Mesendoderm (in vitro differentiated cells): ENCODE measurements around the gene NHSL2.

Experiments used
- DNase-seq: peaks from one replicate; pipeline ENCODE4 v3.0.0; 2013
- H2AK5ac ChIP-seq: 2 replicates; pipeline ENCODE4 v1.6.1; 2013; ENCODE audit warnings: low read length, inconsistent platforms
- H2BK120ac ChIP-seq: 2 replicates; pipeline ENCODE4 v1.6.1; 2013; ENCODE audit warnings: low read depth, mild to moderate bottlenecking, low read length, moderate library complexity, mixed read lengths
- H2BK15ac ChIP-seq: replicated peaks from 2 replicates; pipeline ENCODE4 v1.6.1; 2013; ENCODE audit warnings: low read depth, mild to moderate bottlenecking, moderate library complexity
- H2BK5ac ChIP-seq: 2 replicates; pipeline ENCODE4 v1.6.1; 2013; ENCODE audit warnings: low read length, inconsistent platforms
- H3K18ac ChIP-seq: 2 replicates; pipeline ENCODE4 v1.6.1; 2013; ENCODE audit warnings: mild to moderate bottlenecking, low read length, mixed read lengths
- H3K23ac ChIP-seq: one replicate; pipeline ENCODE4 v1.6.1; 2013; ENCODE audit warnings: low read length
- H3K27ac ChIP-seq: 2 replicates; pipeline ENCODE4 v1.5.1; 2013; ENCODE audit warnings: low read depth, mild to moderate bottlenecking, inconsistent platforms, low read length, moderate library complexity
- H3K27me3 ChIP-seq: 2 replicates; pipeline ENCODE4 v1.6.1; 2013; ENCODE audit warnings: low read length, control low read depth, mild to moderate bottlenecking, inconsistent platforms; ENCODE audit not compliant: insufficient read depth, poor library complexity
- H3K36me3 ChIP-seq: 2 replicates; pipeline ENCODE4 v1.6.1; 2013; ENCODE audit warnings: low read length, inconsistent platforms; ENCODE audit not compliant: control insufficient read depth, insufficient read depth
- H3K4ac ChIP-seq: one replicate; pipeline ENCODE4 v1.6.1; 2013; ENCODE audit warnings: low read depth, mild to moderate bottlenecking, low read length, moderate library complexity
- H3K4me1 ChIP-seq: 2 replicates; pipeline ENCODE4 v1.6.1; 2013; ENCODE audit warnings: low read depth, low read length, inconsistent platforms; ENCODE audit not compliant: control insufficient read depth
- H3K4me2 ChIP-seq: 2 replicates; pipeline ENCODE4 v1.6.1; 2013; ENCODE audit warnings: low read length
- H3K4me3 ChIP-seq: 2 replicates; pipeline ENCODE4 v1.5.1; 2013; ENCODE audit warnings: mild to moderate bottlenecking, low read length
- H3K56ac ChIP-seq: one replicate; pipeline ENCODE4 v1.6.1; 2013; ENCODE audit warnings: low read length
- H3K79me1 ChIP-seq: 2 replicates; pipeline ENCODE4 v1.6.1; 2013; ENCODE audit warnings: low read length, inconsistent platforms
- H3K79me2 ChIP-seq: 2 replicates; pipeline ENCODE4 v1.6.1; 2013; ENCODE audit warnings: mild to moderate bottlenecking, low read length; ENCODE audit not compliant: control insufficient read depth, insufficient read depth
- H3K9ac ChIP-seq: 2 replicates; pipeline ENCODE4 v1.6.1; 2013; ENCODE audit warnings: low read length, inconsistent platforms
- H4K5ac ChIP-seq: one replicate; pipeline ENCODE4 v1.6.1; 2013; ENCODE audit warnings: low read length
- H4K8ac ChIP-seq: one replicate; pipeline ENCODE4 v1.6.1; 2013; ENCODE audit warnings: low read depth, mild to moderate bottlenecking, control low read depth, low read length, moderate library complexity
- WGBS: extraction: QIAGEN DNeasy Blood & Tissue Kit; methylation state at CpG from one replicate; pipeline ENCODE4 v1.1.7; 2013; ENCODE audit warnings: low lambda C conversion rate, missing lambda C conversion rate; ENCODE audit not compliant: insufficient coverage; ENCODE audit errors: extremely low coverage; 5-methylcytosine and 5-hydroxymethylcytosine counted together

The NHSL2 gene

GRCh38 chrX:71923516-71923915 lies 12.9 kb downstream of the NHSL2 start:
- Histone ChIP-seq H2BK15ac (no peak overlapping the region), H3K4me1 (no peaks in the 10 kb centered on the region), H2BK120ac (no peak overlapping the region), H3K27ac (no peak overlapping the region), H2BK5ac (no peak overlapping the region), H4K8ac (no peak overlapping the region), H3K27me3 (no peaks in the 10 kb centered on the region), H3K4ac (no peak overlapping the region), H3K79me2 (no peaks in the 10 kb centered on the region), H3K4me2 (no peak overlapping the region), H3K18ac (no peak overlapping the region), H3K36me3 (no peaks in the 10 kb centered on the region), H3K23ac (no peak overlapping the region), H2AK5ac (no peak overlapping the region), H3K9ac (no peak overlapping the region), H3K56ac (no peak overlapping the region), H3K4me3 (no peak overlapping the region), H3K79me1 (no peaks in the 10 kb centered on the region), H4K5ac (no peak overlapping the region)
- no peak for DNase-seq
- no CpG with 5 or more reads among the region's 3 CpGs for WGBS

- H3K18ac ChIP-seq: no peak overlapping the region
- H3K4me1 ChIP-seq: no peaks in the 10 kb centered on the region
- H3K79me1 ChIP-seq: no peaks in the 10 kb centered on the region
- no peak overlapping the region for H2BK5ac ChIP-seq
- DNase-seq: no peak
- H3K27ac ChIP-seq: no peak overlapping the region
- no peak overlapping the region for H3K56ac ChIP-seq
- H3K4ac ChIP-seq: no peak overlapping the region
- H2BK15ac ChIP-seq: no peak overlapping the region
- H3K23ac ChIP-seq: no peak overlapping the region
- no CpG with 5 or more reads among the region's 7 CpGs for WGBS
- no peaks in the 10 kb centered on the region for H3K36me3 ChIP-seq
- H3K27me3 ChIP-seq: no peaks in the 10 kb centered on the region
- no peak overlapping the region for H4K5ac ChIP-seq
- H4K8ac ChIP-seq: no peak overlapping the region
- H2BK120ac ChIP-seq: no peak overlapping the region
- H3K4me2 ChIP-seq: no peak overlapping the region
- H2AK5ac ChIP-seq: no peak overlapping the region
- no peak overlapping the region for H3K4me3 ChIP-seq
- H3K79me2 ChIP-seq: no peaks in the 10 kb centered on the region
- no peak overlapping the region for H3K9ac ChIP-seq
Measured at GRCh38 chrX:71927040-71927439, 16.4 kb downstream of the NHSL2 start.

- no peaks in the 10 kb centered on the region for H3K36me3 ChIP-seq
- DNase-seq: no peak
- H4K5ac ChIP-seq: no peak overlapping the region
- no CpG with 5 or more reads among the region's 2 CpGs for WGBS
- H3K4me3 ChIP-seq: no peak overlapping the region
- no peak overlapping the region for H2BK15ac ChIP-seq
- H3K79me2 ChIP-seq: no peaks in the 10 kb centered on the region
- H3K79me1 ChIP-seq: no peaks in the 10 kb centered on the region
- H3K9ac ChIP-seq: no peak overlapping the region
- no peak overlapping the region for H3K27ac ChIP-seq
- no peak overlapping the region for H2BK5ac ChIP-seq
- no peak overlapping the region for H3K23ac ChIP-seq
- H3K4ac ChIP-seq: no peak overlapping the region
- no peaks in the 10 kb centered on the region for H3K4me1 ChIP-seq
- no peak overlapping the region for H2AK5ac ChIP-seq
- H4K8ac ChIP-seq: no peak overlapping the region
- no peak overlapping the region for H3K56ac ChIP-seq
- H3K18ac ChIP-seq: no peak overlapping the region
- H3K27me3 ChIP-seq: no peaks in the 10 kb centered on the region
- H2BK120ac ChIP-seq: no peak overlapping the region
- H3K4me2 ChIP-seq: no peak overlapping the region
Measured at GRCh38 chrX:71928856-71929255, 18.2 kb downstream of the NHSL2 start.

GRCh38 chrX:71930298-71930697 lies 19.7 kb downstream of the NHSL2 start:
- Histone ChIP-seq H3K27me3 (no peaks in the 10 kb centered on the region), H3K4ac (no peak overlapping the region), H3K36me3 (no peaks in the 10 kb centered on the region), H3K4me1 (no peaks in the 10 kb centered on the region), H4K8ac (no peak overlapping the region), H3K56ac (no peak overlapping the region), H3K9ac (no peak overlapping the region), H4K5ac (no peak overlapping the region), H2AK5ac (no peak overlapping the region), H2BK120ac (no peak overlapping the region), H2BK5ac (no peak overlapping the region), H3K79me2 (no peaks in the 10 kb centered on the region), H2BK15ac (no peak overlapping the region), H3K4me2 (no peak overlapping the region), H3K23ac (no peak overlapping the region), H3K4me3 (no peak overlapping the region), H3K79me1 (no peaks in the 10 kb centered on the region), H3K18ac (no peak overlapping the region), H3K27ac (no peak overlapping the region)
- DNase-seq: no peak
- no CpG with 5 or more reads among the region's 1 CpG for WGBS

GRCh38 chrX:71935476-71935875 lies 24.8 kb downstream of the NHSL2 start:
- H2BK5ac ChIP-seq: no peak overlapping the region
- no peak overlapping the region for H3K18ac ChIP-seq
- H3K27me3 ChIP-seq: no peaks in the 10 kb centered on the region
- peaks cover 2% of the 10 kb centered on the region for H3K4me1 ChIP-seq
- no peak overlapping the region for H3K27ac ChIP-seq
- H3K23ac ChIP-seq: no peak overlapping the region
- no peak overlapping the region for H3K56ac ChIP-seq
- H3K36me3 ChIP-seq: no peaks in the 10 kb centered on the region
- no peak overlapping the region for H3K4me3 ChIP-seq
- peaks cover 3% of the 10 kb centered on the region for H3K79me2 ChIP-seq
- H3K79me1 ChIP-seq: no peaks in the 10 kb centered on the region
- DNase-seq: peak; percentile 52
- no peak overlapping the region for H4K8ac ChIP-seq
- H2BK120ac ChIP-seq: no peak overlapping the region
- H3K4ac ChIP-seq: no peak overlapping the region
- H2BK15ac ChIP-seq: no peak overlapping the region
- H4K5ac ChIP-seq: no peak overlapping the region
- no peak overlapping the region for H2AK5ac ChIP-seq
- H3K9ac ChIP-seq: no peak overlapping the region
- H3K4me2 ChIP-seq: no peak overlapping the region
- no CpG with 5 or more reads among the region's 3 CpGs for WGBS

GRCh38 chrX:71936632-71937031 lies 26.0 kb downstream of the NHSL2 start:
- WGBS: 100% methylated on average over 1 of the region's 1 CpG

More at GRCh38 chrX:71936632-71937031, 26.0 kb downstream of the NHSL2 start:
- no peak overlapping the region for H3K4me2 ChIP-seq
- H3K4ac ChIP-seq: no peak overlapping the region
- no peak overlapping the region for H3K23ac ChIP-seq
- H2AK5ac ChIP-seq: no peak overlapping the region
- no peak overlapping the region for H3K18ac ChIP-seq
- no peak overlapping the region for H4K5ac ChIP-seq
- peaks cover 3% of the 10 kb centered on the region for H3K79me2 ChIP-seq
- H2BK120ac ChIP-seq: no peak overlapping the region
- H3K4me3 ChIP-seq: no peak overlapping the region
- no peak overlapping the region for H4K8ac ChIP-seq
- H3K27ac ChIP-seq: no peak overlapping the region
- no peaks in the 10 kb centered on the region for H3K79me1 ChIP-seq
- peaks cover 2% of the 10 kb centered on the region for H3K4me1 ChIP-seq
- H3K56ac ChIP-seq: no peak overlapping the region
- H2BK5ac ChIP-seq: no peak overlapping the region
- H3K27me3 ChIP-seq: no peaks in the 10 kb centered on the region
- H3K9ac ChIP-seq: no peak overlapping the region
- H2BK15ac ChIP-seq: no peak overlapping the region
- H3K36me3 ChIP-seq: no peaks in the 10 kb centered on the region
- no peak for DNase-seq
